ENCODE results near the gene DCXR. TPM values are rescaled to one million over a fixed set of nuclear protein-coding genes. Genes with fewer than 3 reads are reported as not detected.

DCXR gene
- total and polyA plus RNA-seq, 2 donors (not counting 3 experiments of a cell fraction or from before 2014, with no cell fraction given) = 93.0 to 178 TPM

DNA sequence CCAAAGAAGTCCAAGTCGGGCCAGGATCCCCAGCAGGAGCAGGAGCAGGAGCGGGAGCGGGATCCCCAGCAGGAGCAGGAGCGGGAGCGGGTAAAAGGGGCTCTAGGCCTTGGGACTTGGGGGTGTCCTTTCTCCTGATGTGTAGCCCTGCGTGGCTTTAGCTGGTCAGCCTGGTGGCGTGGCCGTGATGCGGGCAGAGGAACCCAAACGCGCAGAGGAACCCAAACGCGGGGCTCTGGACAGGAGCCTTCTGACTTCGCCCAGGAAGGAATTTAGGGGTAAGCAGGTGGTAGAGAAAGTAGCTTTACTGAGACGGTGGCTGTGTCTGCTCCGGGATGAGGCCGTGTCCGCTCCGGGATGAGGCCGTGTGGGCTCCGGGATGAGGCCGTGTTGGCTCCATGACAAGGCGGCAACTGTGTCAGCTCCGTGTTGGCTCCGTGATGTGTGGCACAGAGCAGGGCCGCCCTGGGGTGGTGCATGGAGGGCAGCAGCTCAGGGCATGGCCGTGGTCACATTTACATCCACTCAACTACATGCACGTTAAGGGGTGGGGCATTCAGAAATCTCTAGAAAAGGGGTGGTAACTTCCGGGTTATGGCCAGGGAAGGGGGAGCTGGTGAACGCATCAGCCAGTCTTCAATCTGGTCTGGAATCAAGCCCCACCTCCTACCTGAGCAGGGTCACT, 40.6 kb downstream of the DCXR start:
- Histone ChIP-seq H3K79me2 (ENCODE audit: control insufficient read depth, insufficient read depth, low read length) (no peaks in the 10 kb centered on the region), H3K36me3 (ENCODE audit: control insufficient read depth in 2 of 2, extremely low read depth in 1 of 2, insufficient read depth in 2 of 2, low read length in 2 of 2) (no peaks in the 10 kb centered on the region), H3K27me3 (ENCODE audit: control insufficient read depth in 2 of 2, insufficient read depth in 2 of 2, low read length in 2 of 2) (no peaks in the 10 kb centered on the region), H2AFZ (ENCODE audit: low read depth, low read length) (no peak overlapping the region), H3K9ac (replicated peaks; ENCODE audit: extremely low read depth, insufficient read depth, low read length) (no peak overlapping the region), H3K9me1 (replicated peaks; ENCODE audit: control insufficient read depth, extremely low read depth, insufficient read depth, low read length) (no peaks in the 10 kb centered on the region), H3K27ac (ENCODE audit: insufficient read depth, low read depth, low read length) (no peak overlapping the region), H3K9me3 (replicated peaks; ENCODE audit: control insufficient read depth, insufficient read depth, low read length) (no peaks in the 10 kb centered on the region), H3K4me2 (ENCODE audit: insufficient read depth, low read length) (no peak overlapping the region), H3K4me1 (ENCODE audit: control insufficient read depth, extremely low read depth, insufficient read depth, low read length) (peaks cover 2% of the 10 kb centered on the region), H4K20me1 (replicated peaks; ENCODE audit: control insufficient read depth, extremely low read depth, insufficient read depth, low read length) (no peaks in the 10 kb centered on the region), H3K4me3 (replicated peaks in 1 of 3; ENCODE audit: insufficient read depth in 1 of 3, low read depth in 1 of 3, low read length in 3 of 3) (no peak overlapping the region)
- dilution Hi-C loops (cut with MboI; ENCODE audit: extremely low pct_ligation_motif_present, low sequenced_read_pairs) (no loop called here), intact Hi-C loops (cut with micrococcal nuclease) (no loop called here)
- no TSS peak for BruUV-seq (replicated peaks)
- CTCF ChIA-PET = interaction anchor here (1.2 to 2.0 kb wide), 3 partner anchors 23 to 37 kb away, joined by 3 to 12 read pairs (median 8); no protein-coding TSS in a partner anchor
- TF ChIP-seq GATA2 (IDR thresholded peaks at IDR 0.05; ENCODE audit: insufficient read depth, insufficient read length, low read depth, low read length) = no peak
- TF ChIP-seq CTCF (IDR thresholded peaks at IDR 0.05; ENCODE audit: extremely low read depth in 1 of 2, insufficient read depth in 1 of 2, low read depth in 1 of 2, low read length in 2 of 2) = no peak
- TF ChIP-seq POLR2A (IDR thresholded peaks at IDR 0.05; ENCODE audit: low read depth, low read length) = no peak
- TF ChIP-seq FOS (IDR thresholded peaks at IDR 0.05; ENCODE audit: borderline replicate concordance, insufficient read depth, low read length) = no peak
- no peak for TF ChIP-seq POLR2AphosphoS5 (IDR thresholded peaks at IDR 0.05; ENCODE audit: insufficient read depth, low read depth, low read length)
- no peak for TF ChIP-seq MYC (IDR thresholded peaks at IDR 0.05; ENCODE audit: low read depth, low read length)
- TF ChIP-seq EZH2 (IDR thresholded peaks at IDR 0.05; ENCODE audit: borderline replicate concordance, low read depth, low read length, severe bottlenecking) = no peak
- TF ChIP-seq, protein P1, sequence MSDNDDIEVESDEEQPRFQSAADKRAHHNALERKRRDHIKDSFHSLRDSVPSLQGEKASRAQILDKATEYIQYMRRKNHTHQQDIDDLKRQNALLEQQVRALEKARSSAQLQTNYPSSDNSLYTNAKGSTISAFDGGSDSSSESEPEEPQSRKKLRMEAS (IDR thresholded peaks at IDR 0.05; ENCODE audit: insufficient read depth, insufficient read length) = no peak
- no peak for TF ChIP-seq JUN (IDR thresholded peaks at IDR 0.05; ENCODE audit: borderline replicate concordance, insufficient read depth, insufficient read length, low read depth)
- POLR2A ChIA-PET = no interaction called here
- DNase-seq (ENCODE audit: low read depth, low spot score) (no peak), FAIRE-seq (no peak)

Data from endothelial cell of umbilical vein (primary cell).